ENCODE results near the gene SSH2. TPM values are rescaled to one million over a fixed set of nuclear protein-coding genes. Genes with fewer than 3 reads are reported as not detected.

The SSH2 gene
- polyA plus RNA-seq, 3 donors = 31.9 to 66.6 (median 54.0) TPM

DNA sequence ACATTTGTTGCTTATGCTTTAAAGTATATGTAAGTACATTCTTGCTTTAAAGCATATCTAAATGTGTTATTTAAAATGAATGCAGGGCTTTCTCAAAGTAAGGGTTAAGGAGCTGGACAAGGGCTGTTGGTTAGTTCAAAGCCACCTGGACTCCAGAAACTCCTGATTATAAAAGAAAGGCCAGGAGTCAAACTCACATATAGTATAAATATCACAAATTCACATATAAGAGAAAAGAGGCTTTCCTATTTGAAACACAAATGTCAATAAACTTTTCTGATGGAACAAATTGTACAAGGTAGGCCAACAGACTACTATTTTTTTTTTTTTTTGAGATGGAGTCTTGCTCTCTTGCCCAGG, 222.8 kb downstream of the SSH2 start:
- H3K4me1 Mint-ChIP-seq = peaks cover 77% of the 10 kb centered on the region
- peak overlapping the region in 1 of 3 experiments; percentile 64 for H3K4me3 ChIP-seq (replicated peaks in 1 of 3; ENCODE audit: low read depth in 2 of 3, low read length in 3 of 3)
- H3K4me3 Mint-ChIP-seq = peak overlapping the region in 1 of 2 donors; percentile 71
- H3K27ac Mint-ChIP-seq = peak overlapping the region; percentile 99 to 100 (median 100)
- H3K27me3 Mint-ChIP-seq (ENCODE audit: low read depth in 3 of 3) = no peaks in the 10 kb centered on the region
- DNase-seq = no peak
- H3K79me2 ChIP-seq (ENCODE audit: insufficient read depth, low read length) = peaks cover 88% of the 10 kb centered on the region
- no peaks in the 10 kb centered on the region for H4K20me1 ChIP-seq (ENCODE audit: insufficient read depth, low read length)
- TF ChIP-seq CTCF (IDR thresholded peaks at IDR 0.05) = no peak
- H3K36me3 ChIP-seq (replicated peaks in 1 of 2; ENCODE audit: control insufficient read depth in 1 of 2, insufficient read depth in 2 of 2, low read length in 2 of 2) = peaks cover 13 to 16% of the 10 kb centered on the region in 2 donors
- intact Hi-C loops (cut with micrococcal nuclease) = loop anchor here in 1 of 2 donors (2.0 kb wide), 1 partner anchor 16 kb away; no protein-coding TSS in a partner anchor
- H3K27me3 ChIP-seq (ENCODE audit: control insufficient read depth in 2 of 2, insufficient read depth in 2 of 2, low read length in 2 of 2) = no peaks in the 10 kb centered on the region
- H3K9me3 Mint-ChIP-seq = peaks cover 0 to 2% (median 0%) of the 10 kb centered on the region in 7 donors
- peak overlapping the region; percentile 69 for H3K4me2 ChIP-seq (replicated peaks; ENCODE audit: extremely low read depth, low read length, poor library complexity, severe bottlenecking)
- peak overlapping the region; percentile 95 to 98 for H3K27ac ChIP-seq (ENCODE audit: low read depth in 1 of 2, low read length in 2 of 2)
- H3K4me1 ChIP-seq (ENCODE audit: control insufficient read depth in 1 of 2, insufficient read depth in 2 of 2, low read length in 2 of 2) = peaks cover 77 to 87% of the 10 kb centered on the region in 2 donors
- H3K36me3 Mint-ChIP-seq = peaks cover 17 to 29% of the 10 kb centered on the region in 2 donors
- H2AFZ ChIP-seq (ENCODE audit: insufficient read depth, low read depth, low read length, poor library complexity, severe bottlenecking) = no peak overlapping the region
- H3K9me3 ChIP-seq (replicated peaks in 1 of 2; ENCODE audit: control insufficient read depth in 1 of 2, insufficient read depth in 1 of 2, low read length in 2 of 2) = no peaks in the 10 kb centered on the region
- H3K9ac ChIP-seq (ENCODE audit: insufficient read depth, low read length, poor library complexity, severe bottlenecking) = peak overlapping the region; percentile 82

- H3K4me1 Mint-ChIP-seq = peaks cover 65% of the 10 kb centered on the region
- no peaks in the 10 kb centered on the region for H3K27me3 Mint-ChIP-seq (ENCODE audit: low read depth in 3 of 3)
- DNase-seq = no peak
- Histone ChIP-seq H4K20me1 (ENCODE audit: insufficient read depth, low read length) (no peaks in the 10 kb centered on the region), H3K4me3 (replicated peaks in 1 of 3; ENCODE audit: low read depth in 2 of 3, low read length in 3 of 3) (peak overlapping the region in 2 of 3 experiments; percentile 8 to 64), H3K27me3 (ENCODE audit: control insufficient read depth in 2 of 2, insufficient read depth in 2 of 2, low read length in 2 of 2) (no peaks in the 10 kb centered on the region), H3K79me2 (ENCODE audit: insufficient read depth, low read length) (peaks cover 87% of the 10 kb centered on the region), H3K9ac (ENCODE audit: insufficient read depth, low read length, poor library complexity, severe bottlenecking) (peak overlapping the region; percentile 82), H3K4me1 (ENCODE audit: control insufficient read depth in 1 of 2, insufficient read depth in 2 of 2, low read length in 2 of 2) (peaks cover 66 to 77% of the 10 kb centered on the region in 2 donors), H3K36me3 (replicated peaks in 1 of 2; ENCODE audit: control insufficient read depth in 1 of 2, insufficient read depth in 2 of 2, low read length in 2 of 2) (peaks cover 24 to 26% of the 10 kb centered on the region in 2 donors), H3K9me3 (replicated peaks in 1 of 2; ENCODE audit: control insufficient read depth in 1 of 2, insufficient read depth in 1 of 2, low read length in 2 of 2) (no peaks in the 10 kb centered on the region), H3K4me2 (replicated peaks; ENCODE audit: extremely low read depth, low read length, poor library complexity, severe bottlenecking) (peak overlapping the region; percentile 69), H3K27ac (ENCODE audit: low read depth in 1 of 2, low read length in 2 of 2) (peak overlapping the region; percentile 95 to 98), H2AFZ (ENCODE audit: insufficient read depth, low read depth, low read length, poor library complexity, severe bottlenecking) (peak overlapping the region; percentile 61)
- intact Hi-C loops (cut with micrococcal nuclease) = loop anchor here in 1 of 2 donors (2.0 kb wide), 1 partner anchor 17 kb away; no protein-coding TSS in a partner anchor
- H3K4me3 Mint-ChIP-seq = peak overlapping the region; percentile 71 to 87
- peaks cover 0 to 3% (median 0%) of the 10 kb centered on the region in 7 donors for H3K9me3 Mint-ChIP-seq
- no peak for TF ChIP-seq CTCF (IDR thresholded peaks at IDR 0.05)
- peaks cover 21 to 37% of the 10 kb centered on the region in 2 donors for H3K36me3 Mint-ChIP-seq
- H3K27ac Mint-ChIP-seq = peak overlapping the region; percentile 99 to 100 (median 100)
Observed at GRCh38 chr17:29706045-29706431, 224.0 kb downstream of the SSH2 start.
